ENCODE data around the gene OR4K15. TPM values are rescaled to one million over a fixed set of nuclear protein-coding genes. Genes with fewer than 3 reads are reported as not detected.
A peak's percentile ranks its signal among the peaks of the same experiment; 100 is the strongest.
"Not testable (repeated sequence)": the region's sequence is repeated elsewhere in the genome, so short reads cannot be mapped to it uniquely, and the experiment has no call there.

The OR4K15 gene
- total RNA-seq (2014; rRNA removed; shearing (Covaris generic); ENCODE audit: low replicate concordance), result not detected in 2 replicates

GRCh38 chr14:19975291-19975690 lies at the start of gene OR4K15:
OR4K15 (plus strand) TSS chr14:19975591; CDS start chr14:19975591, 0 bp downstream.
- no peaks in the 10 kb centered on the region for H3K9me2 ChIP-seq (replicated peaks; ENCODE audit: insufficient read depth, low read length)
- DNase-seq, result no peak
- H3K4me1 ChIP-seq (ENCODE audit: low read length), result no peaks in the 10 kb centered on the region
- no peak within 1 kb of the TSS for H3K9ac ChIP-seq (ENCODE audit: low read length)
- no peaks in the 10 kb centered on the region for H4K20me1 ChIP-seq (ENCODE audit: insufficient read depth, low read depth, low read length)
- H3K27me3 ChIP-seq (ENCODE audit: low read length), result no peaks in the 10 kb centered on the region
- no peak within 1 kb of the TSS for H2AFZ ChIP-seq (ENCODE audit: low read length)
- H3K79me2 ChIP-seq (ENCODE audit: low read length), result no peaks in the 10 kb centered on the region
- peaks cover 5% of the 10 kb centered on the region for H3K9me3 ChIP-seq (ENCODE audit: low read length)
- no peaks in the 10 kb centered on the region for H3K36me3 ChIP-seq (ENCODE audit: insufficient read depth, low read length)
- H3K4me2 ChIP-seq (ENCODE audit: low read depth, low read length, poor library complexity, severe bottlenecking), result no peak within 1 kb of the TSS
- H3K27ac ChIP-seq (ENCODE audit: low read length), result no peak within 1 kb of the TSS
- H3K4me3 ChIP-seq (ENCODE audit: low read length), result no peak within 1 kb of the TSS

GRCh38 chr14:19930617-19931016 lies 44.8 kb upstream of the OR4K15 start, which contains the start of gene OR4K1:
OR4K1 (plus strand) TSS chr14:19930917; CDS start chr14:19935667, 4,750 bp downstream.
- Histone ChIP-seq H3K9me2 (replicated peaks; ENCODE audit: insufficient read depth, low read length) (no peaks in the 10 kb centered on the region), H3K4me1 (ENCODE audit: low read length) (no peaks in the 10 kb centered on the region), H3K27ac (ENCODE audit: low read length) (no peak within 1 kb of the TSS), H4K20me1 (ENCODE audit: insufficient read depth, low read depth, low read length) (no peaks in the 10 kb centered on the region), H3K79me2 (ENCODE audit: low read length) (no peaks in the 10 kb centered on the region), H3K4me2 (ENCODE audit: low read depth, low read length, poor library complexity, severe bottlenecking) (no peak within 1 kb of the TSS), H3K27me3 (ENCODE audit: low read length) (no peaks in the 10 kb centered on the region), H2AFZ (ENCODE audit: low read length) (no peak within 1 kb of the TSS), H3K9ac (ENCODE audit: low read length) (no peak within 1 kb of the TSS), H3K9me3 (ENCODE audit: low read length) (peaks cover 59% of the 10 kb centered on the region), H3K36me3 (ENCODE audit: insufficient read depth, low read length) (no peaks in the 10 kb centered on the region), H3K4me3 (ENCODE audit: low read length) (no peak within 1 kb of the TSS)
- DNase-seq, result no peak

- H3K4me3 ChIP-seq (ENCODE audit: low read length), result no peak overlapping the region
- no peaks in the 10 kb centered on the region for H4K20me1 ChIP-seq (ENCODE audit: insufficient read depth, low read depth, low read length)
- no peaks in the 10 kb centered on the region for H3K27me3 ChIP-seq (ENCODE audit: low read length)
- H3K36me3 ChIP-seq (ENCODE audit: insufficient read depth, low read length), result no peaks in the 10 kb centered on the region
- H3K4me1 ChIP-seq (ENCODE audit: low read length), result no peaks in the 10 kb centered on the region
- no peaks in the 10 kb centered on the region for H3K79me2 ChIP-seq (ENCODE audit: low read length)
- no peaks in the 10 kb centered on the region for H3K9me2 ChIP-seq (replicated peaks; ENCODE audit: insufficient read depth, low read length)
- no peak overlapping the region for H3K9ac ChIP-seq (ENCODE audit: low read length)
- H2AFZ ChIP-seq (ENCODE audit: low read length), result no peak overlapping the region
- DNase-seq, result no peak
- no peak overlapping the region for H3K27ac ChIP-seq (ENCODE audit: low read length)
- no peak overlapping the region for H3K4me2 ChIP-seq (ENCODE audit: low read depth, low read length, poor library complexity, severe bottlenecking)
- peaks cover 42% of the 10 kb centered on the region for H3K9me3 ChIP-seq (ENCODE audit: low read length)
Measured at GRCh38 chr14:19941668-19942067, 33.7 kb upstream of the OR4K15 start.

GRCh38 chr14:19947413-19948090 lies 27.8 kb upstream of the OR4K15 start:
- H3K9me3 ChIP-seq (ENCODE audit: low read length), result peaks cover 48% of the 10 kb centered on the region
- H4K20me1 ChIP-seq (ENCODE audit: insufficient read depth, low read depth, low read length), result no peaks in the 10 kb centered on the region
- no peak overlapping the region for H3K9ac ChIP-seq (ENCODE audit: low read length)
- no peaks in the 10 kb centered on the region; the same call in 1 of the 2 replicates for H3K9me2 ChIP-seq (replicated peaks; ENCODE audit: insufficient read depth, low read length)
- no peaks in the 10 kb centered on the region for H3K79me2 ChIP-seq (ENCODE audit: low read length)
- H3K4me3 ChIP-seq (ENCODE audit: low read length), result peak overlapping the region; percentile 1; the same call in 1 of the 2 replicates
- no peaks in the 10 kb centered on the region for H3K4me1 ChIP-seq (ENCODE audit: low read length)
- no peaks in the 10 kb centered on the region for H3K36me3 ChIP-seq (ENCODE audit: insufficient read depth, low read length)
- H3K4me2 ChIP-seq (ENCODE audit: low read depth, low read length, poor library complexity, severe bottlenecking), result no peak overlapping the region
- H3K27me3 ChIP-seq (ENCODE audit: low read length), result no peaks in the 10 kb centered on the region
- H3K27ac ChIP-seq (ENCODE audit: low read length), result no peak overlapping the region
- DNase-seq, result no peak
- H2AFZ ChIP-seq (ENCODE audit: low read length), result no peak overlapping the region

GRCh38 chr14:19949218-19949617 lies 26.2 kb upstream of the OR4K15 start:
- Histone ChIP-seq H3K9me2 (replicated peaks; ENCODE audit: insufficient read depth, low read length) (no peaks in the 10 kb centered on the region; the same call in 1 of the 2 replicates), H3K27me3 (ENCODE audit: low read length) (no peaks in the 10 kb centered on the region), H2AFZ (ENCODE audit: low read length) (no peak overlapping the region), H3K36me3 (ENCODE audit: insufficient read depth, low read length) (no peaks in the 10 kb centered on the region), H3K9me3 (ENCODE audit: low read length) (peaks cover 51% of the 10 kb centered on the region), H3K79me2 (ENCODE audit: low read length) (no peaks in the 10 kb centered on the region), H3K27ac (ENCODE audit: low read length) (no peak overlapping the region), H3K4me3 (ENCODE audit: low read length) (no peak overlapping the region), H3K9ac (ENCODE audit: low read length) (no peak overlapping the region), H3K4me2 (ENCODE audit: low read depth, low read length, poor library complexity, severe bottlenecking) (no peak overlapping the region), H4K20me1 (ENCODE audit: insufficient read depth, low read depth, low read length) (no peaks in the 10 kb centered on the region), H3K4me1 (ENCODE audit: low read length) (no peaks in the 10 kb centered on the region)
- DNase-seq, result no peak

GRCh38 chr14:19969735-19970134 lies 5.7 kb upstream of the OR4K15 start:
- H3K27ac ChIP-seq (ENCODE audit: low read length); H3K9me3 ChIP-seq (ENCODE audit: low read length); H3K79me2 ChIP-seq (ENCODE audit: low read length); H3K4me1 ChIP-seq (ENCODE audit: low read length); H2AFZ ChIP-seq (ENCODE audit: low read length); H3K9ac ChIP-seq (ENCODE audit: low read length); H3K4me2 ChIP-seq (ENCODE audit: low read depth, low read length, poor library complexity, severe bottlenecking); DNase-seq; H3K9me2 ChIP-seq (replicated peaks; ENCODE audit: insufficient read depth, low read length); H3K4me3 ChIP-seq (ENCODE audit: low read length); H3K27me3 ChIP-seq (ENCODE audit: low read length); H4K20me1 ChIP-seq (ENCODE audit: insufficient read depth, low read depth, low read length); H3K36me3 ChIP-seq (ENCODE audit: insufficient read depth, low read length): not testable (repeated sequence)

- H3K4me3 ChIP-seq (ENCODE audit: low read length), result no peak overlapping the region
- H3K4me1 ChIP-seq (ENCODE audit: low read length), result no peaks in the 10 kb centered on the region
- H3K9ac ChIP-seq (ENCODE audit: low read length), result no peak overlapping the region
- H3K4me2 ChIP-seq (ENCODE audit: low read depth, low read length, poor library complexity, severe bottlenecking), result no peak overlapping the region
- peaks cover 2% of the 10 kb centered on the region; the same call in 1 of the 2 replicates for H3K9me3 ChIP-seq (ENCODE audit: low read length)
- H2AFZ ChIP-seq (ENCODE audit: low read length), result no peak overlapping the region
- no peaks in the 10 kb centered on the region for H3K9me2 ChIP-seq (replicated peaks; ENCODE audit: insufficient read depth, low read length)
- H3K27ac ChIP-seq (ENCODE audit: low read length), result no peak overlapping the region
- H3K27me3 ChIP-seq (ENCODE audit: low read length), result no peaks in the 10 kb centered on the region
- H4K20me1 ChIP-seq (ENCODE audit: insufficient read depth, low read depth, low read length), result no peaks in the 10 kb centered on the region
- no peaks in the 10 kb centered on the region for H3K36me3 ChIP-seq (ENCODE audit: insufficient read depth, low read length)
- no peak for DNase-seq
- H3K79me2 ChIP-seq (ENCODE audit: low read length), result no peaks in the 10 kb centered on the region
Measured at GRCh38 chr14:19974844-19975243, 547 bp upstream of the OR4K15 start.

GRCh38 chr14:19993438-19993837 lies 18.0 kb downstream of the OR4K15 start:
- H3K9me2 ChIP-seq (replicated peaks; ENCODE audit: insufficient read depth, low read length), result 0 out of 2 replicates have a peak, but pooled peaks cover 5% of the 10 kb centered on the region
- no peak overlapping the region for H3K4me2 ChIP-seq (ENCODE audit: low read depth, low read length, poor library complexity, severe bottlenecking)
- H4K20me1 ChIP-seq (ENCODE audit: insufficient read depth, low read depth, low read length), result no peaks in the 10 kb centered on the region
- H3K27ac ChIP-seq (ENCODE audit: low read length), result no peak overlapping the region
- H3K36me3 ChIP-seq (ENCODE audit: insufficient read depth, low read length), result no peaks in the 10 kb centered on the region
- H3K27me3 ChIP-seq (ENCODE audit: low read length), result no peaks in the 10 kb centered on the region
- DNase-seq, result no peak
- H2AFZ ChIP-seq (ENCODE audit: low read length), result no peak overlapping the region
- peaks cover 47% of the 10 kb centered on the region for H3K9me3 ChIP-seq (ENCODE audit: low read length)
- H3K9ac ChIP-seq (ENCODE audit: low read length), result no peak overlapping the region
- H3K4me1 ChIP-seq (ENCODE audit: low read length), result no peaks in the 10 kb centered on the region
- no peaks in the 10 kb centered on the region for H3K79me2 ChIP-seq (ENCODE audit: low read length)
- H3K4me3 ChIP-seq (ENCODE audit: low read length), result no peak overlapping the region

All from Karpas-422 (cell line).